GM19099 (cell line): ENCODE measurements around the gene RRBP1.

ENCODE experiments used
- POLR2A ChIP-seq: IDR thresholded peaks from 3 replicates; pipeline ENCODE4 v1.6.1; 2011; ENCODE audit warnings: low read depth; ENCODE audit not compliant: insufficient read length; ENCODE audit errors: extremely low read depth

The RRBP1 gene

GRCh38 chr20:17589161-17589834 is 92.7 kb downstream of the RRBP1 start:
- no peak for TF ChIP-seq POLR2A

DNA sequence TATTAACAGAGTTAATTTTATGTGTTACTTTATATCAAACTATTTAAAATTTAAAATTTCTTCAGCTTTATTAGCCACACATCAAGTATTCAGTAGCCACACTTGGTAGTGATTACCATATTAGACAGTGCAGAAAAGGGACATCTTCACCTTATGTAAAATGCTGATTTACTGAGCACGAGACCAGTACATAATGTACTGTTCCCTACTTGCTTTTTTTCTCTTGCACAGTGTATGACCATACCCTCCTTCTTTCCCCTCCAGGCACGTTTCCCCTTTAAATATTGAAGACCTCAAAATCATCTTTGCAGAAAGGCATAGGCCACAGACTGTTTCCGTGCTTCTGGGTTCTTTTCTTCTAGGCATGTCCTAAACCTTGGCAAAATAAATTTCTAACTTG is 94.2 kb downstream of the RRBP1 start:
- TF ChIP-seq POLR2A = no peak

GRCh38 chr20:17587148-17587547 is 94.9 kb downstream of the RRBP1 start:
- TF ChIP-seq POLR2A = no peak

GRCh38 chr20:17586250-17586649 is 95.8 kb downstream of the RRBP1 start:
- TF ChIP-seq POLR2A = no peak

DNA sequence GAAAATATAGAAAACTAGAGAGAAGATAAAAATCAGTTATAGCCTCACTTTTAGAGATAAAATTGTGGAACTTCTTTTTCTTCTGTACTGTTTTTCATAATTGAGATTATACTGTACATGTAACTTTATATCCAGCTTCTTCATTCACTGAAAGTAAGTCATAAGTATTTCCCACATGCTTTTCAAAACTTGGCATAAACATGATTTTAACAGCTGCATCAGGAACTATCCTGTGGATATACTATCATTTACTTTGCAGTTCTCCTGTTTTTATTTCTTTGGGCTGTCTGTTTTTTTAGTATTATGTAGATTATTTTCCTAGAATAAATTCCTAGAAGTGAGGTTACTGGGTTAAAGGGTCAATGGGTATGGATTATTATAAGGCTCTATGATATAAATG is 97.4 kb downstream of the RRBP1 start:
- TF ChIP-seq POLR2A = no peak

DNA sequence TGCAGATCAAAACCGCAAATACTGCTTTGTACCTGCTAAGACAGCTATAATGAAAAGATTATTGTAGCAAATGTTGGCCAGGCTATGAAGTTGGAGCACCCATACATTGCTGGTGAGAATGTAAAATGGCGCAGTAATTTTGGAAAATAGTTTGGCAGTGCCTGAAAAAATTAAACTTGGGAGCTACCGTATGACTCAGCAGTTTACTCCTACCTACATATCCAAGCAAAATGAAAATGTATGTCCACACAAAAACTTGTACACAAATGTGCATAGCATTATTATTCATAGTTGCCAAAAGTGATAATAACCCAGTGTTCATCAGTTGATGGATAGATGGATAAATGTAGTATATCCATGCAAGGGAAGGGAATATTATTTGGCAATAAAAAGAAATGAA is 98.9 kb downstream of the RRBP1 start:
- TF ChIP-seq POLR2A = no peak

DNA sequence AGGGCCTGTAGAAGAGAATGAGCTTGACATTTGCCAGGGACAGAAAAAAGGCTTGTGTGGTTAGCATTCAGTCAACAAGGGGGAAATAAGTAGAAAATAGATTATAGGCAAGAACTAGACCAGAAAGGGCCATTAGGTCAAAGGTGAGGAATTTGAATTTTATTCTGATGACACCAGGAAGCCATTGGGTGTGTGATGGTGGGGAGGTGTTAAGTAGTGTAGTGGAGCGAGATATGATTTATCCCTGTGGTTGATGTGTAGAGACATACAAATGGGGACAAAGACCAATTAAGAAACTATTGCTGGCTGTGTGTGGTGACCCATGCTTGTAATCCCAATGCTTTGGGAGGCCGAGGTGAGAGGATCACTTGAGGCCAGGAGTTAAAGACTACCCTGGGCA is 101.1 kb downstream of the RRBP1 start:
- TF ChIP-seq POLR2A = no peak

GRCh38 chr20:17579369-17580039 is 102.5 kb downstream of the RRBP1 start:
- TF ChIP-seq POLR2A = no peak

DNA sequence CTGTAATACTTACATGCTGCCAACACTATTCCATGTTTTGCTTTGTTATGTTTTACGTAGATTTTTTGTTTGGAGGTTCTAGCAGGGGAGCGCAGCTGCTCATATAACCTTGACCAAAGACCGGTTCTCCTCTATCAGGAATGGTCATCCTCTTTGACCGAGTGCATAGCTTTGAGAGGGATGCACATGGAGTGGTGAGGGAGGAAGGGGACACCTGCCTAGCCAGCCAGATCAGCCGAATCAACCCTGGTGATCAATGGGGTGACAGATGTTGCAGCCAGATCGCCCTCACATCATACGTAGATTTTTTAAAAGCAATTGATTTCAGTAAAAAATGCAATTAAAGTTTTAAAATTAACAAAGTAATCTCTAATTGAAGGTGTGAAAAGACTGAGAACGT is 105.8 kb downstream of the RRBP1 start:
- no peak for TF ChIP-seq POLR2A

- no peak for TF ChIP-seq POLR2A
These were observed 108.6 kb downstream of the RRBP1 start for GRCh38 chr20:17573463-17573862.

- no peak for TF ChIP-seq POLR2A
These were observed 109.9 kb downstream of the RRBP1 start for GRCh38 chr20:17572034-17572638.

- no peak for TF ChIP-seq POLR2A
These were observed 110.9 kb downstream of the RRBP1 start for GRCh38 chr20:17571153-17571527.

- TF ChIP-seq POLR2A = no peak
These were observed 111.5 kb downstream of the RRBP1 start for GRCh38 chr20:17570347-17571152.

DNA sequence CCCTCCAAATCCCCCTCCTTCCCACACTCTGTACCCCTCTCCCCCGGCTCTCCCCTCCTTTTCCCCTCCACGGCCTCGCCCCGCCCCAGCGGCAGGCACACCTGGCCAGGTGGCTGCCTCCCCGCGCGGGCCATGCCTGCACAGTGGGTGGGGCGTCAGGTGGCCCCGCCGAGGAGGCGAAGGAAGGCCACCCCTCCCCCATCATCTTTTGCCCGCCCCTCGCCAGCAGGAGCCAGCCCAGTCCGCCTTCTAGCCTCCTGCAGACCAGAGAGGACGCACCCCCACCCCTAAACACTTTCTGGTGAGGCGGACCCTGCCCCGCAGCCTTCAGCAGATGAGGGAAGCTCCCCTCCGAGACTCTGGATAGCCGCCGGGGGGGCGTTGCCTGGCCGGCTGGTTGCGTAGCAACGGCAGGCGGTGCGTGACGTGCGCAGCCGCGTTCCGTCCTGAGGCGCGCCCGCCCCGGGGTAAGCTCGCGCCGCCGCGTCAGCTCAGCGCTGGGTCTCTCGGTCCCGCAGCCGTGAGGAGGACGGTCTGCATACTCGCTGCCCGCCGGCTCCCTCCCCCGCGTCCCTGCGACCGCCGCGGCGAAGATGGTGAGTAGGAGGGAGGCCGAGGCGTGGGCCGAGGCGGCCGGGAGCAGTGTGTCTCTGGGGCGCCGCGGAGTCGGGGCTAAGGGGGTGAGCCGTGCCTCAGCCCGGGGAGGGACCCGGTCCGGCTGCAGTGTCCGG is 112.3 kb downstream of the RRBP1 start, which contains the start of gene DSTN:
TSS of gene DSTN (plus strand) at position 460 of the 731 bp plus-strand sequence. CDS start at position 594, 134 bp downstream.
- peak; percentile 64 for TF ChIP-seq POLR2A

DNA sequence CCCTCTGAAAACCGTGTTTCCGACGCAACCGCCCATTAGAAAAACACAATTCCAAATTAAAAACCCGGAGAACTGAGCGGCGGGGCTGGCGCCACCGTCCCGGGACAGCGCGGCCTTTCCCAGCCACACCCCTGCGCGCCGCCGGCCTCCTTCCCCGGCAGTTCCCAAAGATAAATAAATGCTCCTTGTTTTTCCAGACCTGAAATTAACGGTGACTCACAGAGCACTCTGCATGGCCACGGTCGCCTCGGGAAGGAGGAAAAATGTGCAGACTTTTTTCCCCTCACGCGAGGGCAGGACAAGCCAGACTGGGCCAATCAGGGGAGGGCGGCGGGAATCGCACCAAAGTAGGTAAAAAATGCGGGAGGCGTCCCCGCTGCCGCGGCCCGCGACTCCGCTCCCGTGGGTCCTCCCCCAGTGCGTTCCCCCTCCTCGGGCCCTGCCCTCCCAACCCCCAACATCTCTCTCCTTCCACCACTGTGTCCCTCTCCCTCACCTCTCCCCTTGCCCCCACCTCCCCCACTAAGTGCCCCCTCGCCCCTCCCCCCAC is 113.0 kb downstream of the RRBP1 start:
- TF ChIP-seq POLR2A = no peak
